GM12878 (cell line): ENCODE measurements around the gene PCED1B. TPM values are rescaled to one million over a fixed set of nuclear protein-coding genes. Genes with fewer than 3 reads are reported as not detected.

Experiments used
- CBFB ChIP-seq: IDR thresholded peaks from 2 replicates; pipeline ENCODE4 v1.6.1; 2016; ENCODE audit warnings: antibody characterized with exemption, low read depth
- E2F4 ChIP-seq: IDR thresholded peaks from 2 replicates; pipeline ENCODE4 v1.6.1; 2012; ENCODE audit warnings: low read depth, low read length, improper control_type of control experiment
- ESRRA ChIP-seq: IDR thresholded peaks from 2 replicates; pipeline ENCODE4 v1.6.1; 2012; ENCODE audit warnings: mild to moderate bottlenecking, low read length, improper control_type of control experiment
- NKRF ChIP-seq: fragments of 450-650 bp; conservative IDR thresholded peaks from 2 replicates; pipeline ENCODE4 v1.6.1; 2017; ENCODE audit warnings: mild to moderate bottlenecking, moderate library complexity
- POLR2AphosphoS5 ChIP-seq: IDR thresholded peaks from 2 replicates; pipeline ENCODE4 v1.6.1; 2011; ENCODE audit warnings: mild to moderate bottlenecking, low read length, inconsistent platforms
- SUPT20H ChIP-seq: IDR thresholded peaks from 2 replicates; pipeline ENCODE4 v1.6.1; 2011; ENCODE audit warnings: low read depth, mild to moderate bottlenecking, low read length, moderate library complexity, borderline replicate concordance; ENCODE audit not compliant: control insufficient read depth
- ZNF592 ChIP-seq: fragments of 450-650 bp; IDR thresholded peaks from 2 replicates; pipeline ENCODE4 v1.6.1; 2017; ENCODE audit warnings: mild to moderate bottlenecking, moderate library complexity
- polyA plus RNA-seq, 11 experiments: library from polyadenylated mRNA; depleted of rRNA in 4 of 11; unstranded in 6 of 11; stranded (reverse) in 5 of 11; fragments of >200 nt; fragmentation: Nextera tagmentation in 4 of 11; fragmentation: Illumina TruSeq in 1 of 11; extraction: Ambion mirVana in 4 of 11; extraction: Trizol in 1 of 11; gene quantifications; 1 replicate in 1 of 11; 2 replicates in 10 of 11; pipeline versions ENCODE4 v1.2.1 to v1.2.3, GENCODE V29; 2011 to 2016; ENCODE audit warnings: inconsistent platforms in 2 of 11, missing spikeins in 2 of 11, low read depth in 1 of 11
- total RNA-seq, 4 experiments: library from RNA; depleted of rRNA in 3 of 4; stranded (reverse); fragments of >200 nt in 3 of 4; fragmentation: Illumina TruSeq in 1 of 4; extraction: Trizol in 1 of 4; gene quantifications; 2 replicates each; pipeline versions ENCODE4 v1.2.1 to v1.2.3, GENCODE V29; 2013 to 2021

The PCED1B gene
- total and polyA plus RNA-seq, 10 of the 15 experiments (the other 5 are each of a cell fraction or from before 2014, with no cell fraction given): 0.80 to 8.8 (median 3.0) TPM

- no peak for TF ChIP-seq NKRF
- no peak for TF ChIP-seq SUPT20H
- TF ChIP-seq POLR2AphosphoS5: no peak
- TF ChIP-seq E2F4: no peak
- no peak for TF ChIP-seq CBFB
- no peak for TF ChIP-seq ESRRA
- TF ChIP-seq ZNF592: no peak
These were observed 155.2 kb downstream of the PCED1B start (continued) for GRCh38 chr12:47234576-47235141.
